SU-DHL-6 (cell line): ENCODE data around the gene DRD4.

ENCODE experiments used
- CTCF ChIP-seq: fragments of 200-600 bp; sonication (generic); IDR thresholded peaks from one replicate; pipeline ENCODE4 v1.5.1; 2017; ENCODE audit warnings: antibody characterized with exemption, mild to moderate bottlenecking, low read length, moderate library complexity; ENCODE audit not compliant: insufficient read depth, poor library complexity, severe bottlenecking
- EZH2phosphoT487 ChIP-seq: fragments of 200-600 bp; sonication (generic), shearing (Covaris generic); conservative IDR thresholded peaks from 2 replicates; pipeline ENCODE4 v1.6.1; 2018; ENCODE audit warnings: mild to moderate bottlenecking, antibody characterized with exemption, low read length, moderate library complexity, mixed read lengths

GRCh38 chr11:598005-598680 lies 38.9 kb upstream of the DRD4 start:
- TF ChIP-seq CTCF (no peak), EZH2phosphoT487 (no peak)
